ENCODE data around the gene INO80B.

DNA sequence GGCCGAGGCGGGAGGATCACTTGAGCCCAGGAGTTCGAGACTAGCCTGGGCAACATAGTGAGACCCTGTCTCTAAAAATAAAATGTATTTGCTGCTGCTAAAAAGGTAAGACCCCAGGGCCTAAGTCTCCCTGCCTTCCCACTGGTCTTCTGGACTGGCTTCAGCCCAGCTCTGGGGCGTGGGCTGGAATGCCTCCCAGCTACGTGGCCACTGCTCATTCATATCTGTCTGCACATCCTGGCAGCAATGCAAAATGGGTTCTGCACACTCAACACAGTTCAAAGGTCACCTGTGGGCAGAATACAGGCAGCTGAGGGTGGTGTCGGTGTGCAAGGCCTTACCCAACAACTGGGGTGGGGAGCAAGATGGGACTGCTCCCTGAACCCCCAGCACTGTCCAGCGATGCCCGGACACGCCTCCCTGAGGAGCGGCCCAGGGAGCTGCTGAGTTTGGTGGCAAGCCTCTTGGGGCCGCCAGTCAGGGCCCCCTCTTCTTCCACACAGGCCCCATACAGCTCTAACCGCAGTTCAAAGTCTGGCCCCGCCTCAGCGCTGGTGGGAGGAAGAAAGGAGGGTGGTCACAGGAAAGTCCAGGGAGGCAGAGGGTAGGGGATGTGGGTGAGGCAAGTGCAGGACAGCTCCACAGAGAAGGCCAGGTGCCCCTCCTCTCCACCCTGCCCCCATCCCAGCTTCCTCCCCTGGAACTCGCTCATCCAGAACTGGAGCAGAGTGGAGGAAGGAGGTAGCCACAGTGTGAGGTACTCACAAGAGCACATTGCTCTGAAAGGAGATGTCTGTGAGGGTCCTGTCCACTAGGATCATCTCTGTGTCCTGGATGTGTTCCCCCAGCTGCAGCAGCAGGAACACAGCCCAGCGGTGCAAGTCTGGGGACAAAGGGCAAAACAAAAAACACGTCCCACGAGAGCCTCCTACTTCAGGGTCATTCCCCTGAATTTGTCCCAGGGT lies 25.1 kb upstream of the INO80B start:
- TF ChIP-seq POLR2A (IDR thresholded peaks at IDR 0.05; ENCODE audit: low read length): no peak
- no peak for TF ChIP-seq GATA1 (IDR thresholded peaks at IDR 0.05; ENCODE audit: low read depth, low read length)
